SK-N-SH treated with all-trans-retinoic acid at 6 μM for 48 hours (cell line): ENCODE results near the gene ERG.

Experiments used
- ARNTL ChIP-seq: fragments of 450-650 bp; formaldehyde crosslinking; IDR thresholded peaks from 2 replicates; pipeline ENCODE4 v1.5.0; 2020; ENCODE audit warnings: low read depth, mild to moderate bottlenecking, moderate library complexity, borderline replicate concordance
- ESRRG ChIP-seq: fragments of 250-450 bp; sonication (Bioruptor Pico); IDR thresholded peaks from 2 replicates; pipeline ENCODE4 v1.6.1; 2021; ENCODE audit warnings: mild to moderate bottlenecking
- ISL1 ChIP-seq: fragments of 250-450 bp; sonication (Bioruptor Pico); IDR thresholded peaks from 2 replicates; pipeline ENCODE4 v2.1.2; 2022; ENCODE audit warnings: mild to moderate bottlenecking, moderate library complexity
- OSR1 ChIP-seq: fragments of 250-450 bp; sonication (Bioruptor Pico); IDR thresholded peaks from 2 replicates; pipeline ENCODE4 v1.8.0; 2022; ENCODE audit warnings: moderate library complexity, mild to moderate bottlenecking, inconsistent platforms
- PATZ1 ChIP-seq: fragments of 250-450 bp; sonication (Bioruptor Pico); IDR thresholded peaks from 2 replicates; pipeline ENCODE4 v1.8.0; 2020; ENCODE audit warnings: mild to moderate bottlenecking, moderate library complexity, borderline replicate concordance
- POU6F1 ChIP-seq: fragments of 250-450 bp; sonication (Bioruptor Pico); IDR thresholded peaks from 2 replicates; pipeline ENCODE4 v1.8.0; 2021; ENCODE audit warnings: low read depth, mild to moderate bottlenecking, moderate library complexity, borderline replicate concordance
- TOX ChIP-seq: fragments of 250-450 bp; sonication (Bioruptor Pico); IDR thresholded peaks from 2 replicates; pipeline ENCODE4 v1.8.0; 2021; ENCODE audit warnings: mild to moderate bottlenecking, moderate library complexity, borderline replicate concordance
- ZC3H10 ChIP-seq: fragments of 250-450 bp; sonication (Bioruptor Pico); IDR thresholded peaks from 2 replicates; pipeline ENCODE4 v1.5.1; 2021; ENCODE audit warnings: mild to moderate bottlenecking, moderate library complexity
- ZFP30 ChIP-seq: fragments of 450-650 bp; formaldehyde crosslinking; IDR thresholded peaks from 2 replicates; pipeline ENCODE4 v1.5.0; 2022; ENCODE audit warnings: mild to moderate bottlenecking, moderate library complexity
- ZNF70 ChIP-seq: fragments of 450-650 bp; formaldehyde crosslinking; IDR thresholded peaks from 2 replicates; pipeline ENCODE4 v1.5.0; 2020; ENCODE audit warnings: mild to moderate bottlenecking, moderate library complexity
- ZNF8 ChIP-seq: fragments of 450-650 bp; formaldehyde crosslinking; IDR thresholded peaks from 2 replicates; pipeline ENCODE4 v1.5.0; 2020; ENCODE audit warnings: mild to moderate bottlenecking, moderate library complexity
- TF ChIP-seq, protein P1 (sequence below): fragments of 250-450 bp; sonication (Bioruptor Pico); IDR thresholded peaks from 2 replicates; pipeline ENCODE4 v1.5.1; 2020; ENCODE audit warnings: low read depth, mild to moderate bottlenecking, moderate library complexity
- TF ChIP-seq, protein P2 (sequence below): fragments of 250-450 bp; sonication (Bioruptor Pico); IDR thresholded peaks from 2 replicates; pipeline ENCODE4 v1.5.0; 2020; ENCODE audit warnings: mild to moderate bottlenecking, moderate library complexity

DNA sequence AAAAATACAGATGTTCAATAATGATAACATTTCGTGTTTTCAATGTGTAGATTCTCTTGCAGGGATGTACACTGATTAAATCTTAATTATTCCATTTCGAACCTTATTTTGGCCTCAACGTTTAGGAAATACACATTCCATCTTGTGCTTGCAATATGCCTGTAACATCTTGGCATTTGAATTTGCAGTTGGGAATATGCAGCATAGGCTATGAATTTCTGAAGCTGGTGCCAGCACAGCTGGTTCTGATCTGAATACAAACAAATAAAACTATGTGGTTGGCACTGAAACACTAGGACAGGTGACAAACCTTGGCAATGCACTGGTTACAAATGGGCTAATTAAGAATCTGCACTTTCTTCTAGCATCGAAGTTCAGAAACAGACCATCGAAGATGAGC lies 108.4 kb downstream of the ERG start:
- TF ChIP-seq ISL1 (CRISPR knock-in tag), result no peak
- TF ChIP-seq PATZ1 (CRISPR knock-in tag), result no peak
- TF ChIP-seq ZNF8 (CRISPR knock-in tag), result no peak
- no peak for TF ChIP-seq ESRRG (CRISPR knock-in tag)
- TF ChIP-seq POU6F1 (CRISPR knock-in tag), result no peak
- TF ChIP-seq OSR1 (CRISPR knock-in tag), result no peak
- TF ChIP-seq, protein P1, sequence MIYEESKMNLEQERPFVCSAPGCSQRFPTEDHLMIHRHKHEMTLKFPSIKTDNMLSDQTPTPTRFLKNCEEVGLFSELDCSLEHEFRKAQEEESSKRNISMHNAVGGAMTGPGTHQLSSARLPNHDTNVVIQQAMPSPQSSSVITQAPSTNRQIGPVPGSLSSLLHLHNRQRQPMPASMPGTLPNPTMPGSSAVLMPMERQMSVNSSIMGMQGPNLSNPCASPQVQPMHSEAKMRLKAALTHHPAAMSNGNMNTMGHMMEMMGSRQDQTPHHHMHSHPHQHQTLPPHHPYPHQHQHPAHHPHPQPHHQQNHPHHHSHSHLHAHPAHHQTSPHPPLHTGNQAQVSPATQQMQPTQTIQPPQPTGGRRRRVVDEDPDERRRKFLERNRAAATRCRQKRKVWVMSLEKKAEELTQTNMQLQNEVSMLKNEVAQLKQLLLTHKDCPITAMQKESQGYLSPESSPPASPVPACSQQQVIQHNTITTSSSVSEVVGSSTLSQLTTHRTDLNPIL (CRISPR knock-in tag), result no peak
- no peak for TF ChIP-seq ARNTL (CRISPR knock-in tag)
- no peak for TF ChIP-seq TOX (CRISPR knock-in tag)
- no peak for TF ChIP-seq ZC3H10 (CRISPR knock-in tag)
- TF ChIP-seq, protein P2, sequence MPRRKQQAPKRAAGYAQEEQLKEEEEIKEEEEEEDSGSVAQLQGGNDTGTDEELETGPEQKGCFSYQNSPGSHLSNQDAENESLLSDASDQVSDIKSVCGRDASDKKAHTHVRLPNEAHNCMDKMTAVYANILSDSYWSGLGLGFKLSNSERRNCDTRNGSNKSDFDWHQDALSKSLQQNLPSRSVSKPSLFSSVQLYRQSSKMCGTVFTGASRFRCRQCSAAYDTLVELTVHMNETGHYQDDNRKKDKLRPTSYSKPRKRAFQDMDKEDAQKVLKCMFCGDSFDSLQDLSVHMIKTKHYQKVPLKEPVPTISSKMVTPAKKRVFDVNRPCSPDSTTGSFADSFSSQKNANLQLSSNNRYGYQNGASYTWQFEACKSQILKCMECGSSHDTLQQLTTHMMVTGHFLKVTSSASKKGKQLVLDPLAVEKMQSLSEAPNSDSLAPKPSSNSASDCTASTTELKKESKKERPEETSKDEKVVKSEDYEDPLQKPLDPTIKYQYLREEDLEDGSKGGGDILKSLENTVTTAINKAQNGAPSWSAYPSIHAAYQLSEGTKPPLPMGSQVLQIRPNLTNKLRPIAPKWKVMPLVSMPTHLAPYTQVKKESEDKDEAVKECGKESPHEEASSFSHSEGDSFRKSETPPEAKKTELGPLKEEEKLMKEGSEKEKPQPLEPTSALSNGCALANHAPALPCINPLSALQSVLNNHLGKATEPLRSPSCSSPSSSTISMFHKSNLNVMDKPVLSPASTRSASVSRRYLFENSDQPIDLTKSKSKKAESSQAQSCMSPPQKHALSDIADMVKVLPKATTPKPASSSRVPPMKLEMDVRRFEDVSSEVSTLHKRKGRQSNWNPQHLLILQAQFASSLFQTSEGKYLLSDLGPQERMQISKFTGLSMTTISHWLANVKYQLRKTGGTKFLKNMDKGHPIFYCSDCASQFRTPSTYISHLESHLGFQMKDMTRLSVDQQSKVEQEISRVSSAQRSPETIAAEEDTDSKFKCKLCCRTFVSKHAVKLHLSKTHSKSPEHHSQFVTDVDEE (CRISPR knock-in tag), result no peak
- TF ChIP-seq ZFP30 (CRISPR knock-in tag), result no peak
- no peak for TF ChIP-seq ZNF70 (CRISPR knock-in tag)
